GM12872 (cell line): Measurements from ENCODE around the gene SHBG.

ENCODE experiments used
- TF ChIP-seq, protein P1 (sequence below): IDR thresholded peaks from 3 replicates; pipeline ENCODE4 v1.5.1; 2011; ENCODE audit warnings: low read depth, mild to moderate bottlenecking, low read length, moderate library complexity; ENCODE audit not compliant: insufficient read depth

SHBG gene

DNA sequence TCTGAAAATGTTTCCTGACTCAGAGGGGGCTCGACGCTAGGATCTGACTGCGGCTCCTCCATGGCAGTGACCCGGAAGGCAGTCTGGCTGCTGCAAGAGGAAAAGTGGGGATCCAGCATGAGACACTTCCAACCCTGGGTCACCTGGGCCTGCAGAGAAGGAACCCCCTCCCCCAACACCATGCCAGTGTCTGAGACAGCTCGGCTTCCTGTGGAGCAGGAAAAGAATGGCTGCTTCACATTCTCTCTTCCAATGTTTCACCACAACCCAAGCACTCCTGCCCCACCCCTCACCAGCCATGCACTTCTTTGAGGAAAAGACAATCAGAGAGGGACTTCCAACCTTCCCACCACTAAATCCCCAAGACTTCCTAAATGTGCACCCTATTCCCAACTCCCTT is 46.6 kb downstream of the SHBG start:
- TF ChIP-seq, protein P1, sequence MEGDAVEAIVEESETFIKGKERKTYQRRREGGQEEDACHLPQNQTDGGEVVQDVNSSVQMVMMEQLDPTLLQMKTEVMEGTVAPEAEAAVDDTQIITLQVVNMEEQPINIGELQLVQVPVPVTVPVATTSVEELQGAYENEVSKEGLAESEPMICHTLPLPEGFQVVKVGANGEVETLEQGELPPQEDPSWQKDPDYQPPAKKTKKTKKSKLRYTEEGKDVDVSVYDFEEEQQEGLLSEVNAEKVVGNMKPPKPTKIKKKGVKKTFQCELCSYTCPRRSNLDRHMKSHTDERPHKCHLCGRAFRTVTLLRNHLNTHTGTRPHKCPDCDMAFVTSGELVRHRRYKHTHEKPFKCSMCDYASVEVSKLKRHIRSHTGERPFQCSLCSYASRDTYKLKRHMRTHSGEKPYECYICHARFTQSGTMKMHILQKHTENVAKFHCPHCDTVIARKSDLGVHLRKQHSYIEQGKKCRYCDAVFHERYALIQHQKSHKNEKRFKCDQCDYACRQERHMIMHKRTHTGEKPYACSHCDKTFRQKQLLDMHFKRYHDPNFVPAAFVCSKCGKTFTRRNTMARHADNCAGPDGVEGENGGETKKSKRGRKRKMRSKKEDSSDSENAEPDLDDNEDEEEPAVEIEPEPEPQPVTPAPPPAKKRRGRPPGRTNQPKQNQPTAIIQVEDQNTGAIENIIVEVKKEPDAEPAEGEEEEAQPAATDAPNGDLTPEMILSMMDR: no peak

DNA sequence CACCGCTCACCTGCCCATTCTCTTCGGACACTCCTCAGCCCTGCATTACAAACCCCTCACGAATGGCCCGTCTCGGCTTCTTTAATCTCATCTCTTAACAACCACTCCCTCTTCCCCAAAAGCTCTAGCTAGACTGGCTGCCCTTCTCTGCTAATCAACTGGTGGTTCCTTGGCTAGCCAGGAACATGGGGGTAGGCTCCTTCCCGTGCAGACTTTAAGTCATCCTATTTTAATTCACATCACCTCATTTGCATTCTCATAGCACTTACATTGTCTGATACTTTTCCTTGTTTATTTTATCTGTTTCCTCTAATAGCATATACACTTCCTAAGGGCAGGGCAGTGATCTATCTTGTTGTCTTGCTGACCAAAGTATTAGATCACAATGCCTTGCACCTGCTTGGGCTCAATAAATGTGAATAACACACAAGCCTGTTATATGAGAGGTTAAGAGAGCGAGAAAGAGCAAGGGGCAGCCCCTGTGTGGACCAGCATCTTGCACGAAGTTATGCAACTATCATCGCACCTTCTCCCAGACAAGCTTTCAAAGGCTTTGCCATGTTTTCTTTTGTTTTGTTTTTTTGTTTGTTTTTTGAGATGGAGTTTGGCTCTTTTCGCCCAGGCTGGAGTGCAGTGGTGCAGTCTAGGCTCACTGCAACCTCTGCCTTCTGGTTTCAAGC is 47.6 kb downstream of the SHBG start:
- TF ChIP-seq, protein P1: no peak
